HG02840 (cell line): ENCODE results near the gene STARD5.

ENCODE experiments used
- ATAC-seq: cut with Tn5 transposase; IDR thresholded peaks from one replicate; pipeline ENCODE4 v1.9.1; 2021; ENCODE audit warnings: mild to moderate bottlenecking, moderate library complexity, moderate number of reproducible peaks; ENCODE audit not compliant: unreplicated experiment, low FRiP score

Gene STARD5

DNA sequence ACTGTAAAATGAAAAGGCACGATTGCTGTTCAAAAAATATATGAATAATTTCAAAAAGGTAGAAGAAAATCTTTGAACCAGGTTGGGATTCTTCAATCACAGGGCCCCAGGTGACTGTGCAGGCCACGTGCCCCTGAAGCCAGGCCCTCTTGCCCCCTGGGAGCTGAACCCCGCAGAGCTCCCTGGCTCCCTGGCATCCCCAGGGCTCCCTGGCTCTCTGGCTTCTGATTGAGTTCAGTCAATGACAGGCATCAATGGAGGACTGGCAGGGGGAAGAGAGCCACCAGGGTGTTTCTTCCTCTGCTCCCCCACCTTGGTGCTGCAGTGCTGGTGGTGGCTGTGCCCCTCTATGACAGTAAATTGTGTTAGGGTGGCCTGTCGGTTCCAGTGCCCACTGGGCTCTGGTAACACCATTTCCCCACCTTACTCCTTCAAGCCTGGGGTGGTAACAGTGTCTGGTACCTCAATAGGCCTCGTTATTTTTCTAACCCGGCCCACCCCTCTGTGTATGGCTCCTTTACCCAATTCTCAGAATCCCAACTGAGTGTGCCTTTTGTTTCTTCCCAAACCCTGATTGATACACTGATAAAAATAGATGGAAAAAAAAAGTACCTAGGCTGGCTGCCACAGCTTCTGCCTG lies 62.6 kb downstream of the STARD5 start:
- ATAC-seq: no peak

GRCh38 chr15:81259760-81260298 lies 64.1 kb downstream of the STARD5 start:
- ATAC-seq: no peak
